GM10266 (cell line): ENCODE data around the gene PPDPF.
A peak's percentile ranks its signal among the peaks of the same experiment; 100 is the strongest.

Source experiments
- DNase-seq: peaks from one replicate; pipeline ENCODE4 v3.0.0; 2012; ENCODE audit errors: extremely low spot score
- CTCF ChIP-seq: IDR thresholded peaks from 2 replicates; pipeline ENCODE4 v1.5.1; 2012; ENCODE audit warnings: mild to moderate bottlenecking, low read depth; ENCODE audit not compliant: control insufficient read depth, insufficient read depth; ENCODE audit errors: missing control alignments

Gene PPDPF

GRCh38 chr20:63494084-63494419 is 26.5 kb upstream of the PPDPF start:
- TF ChIP-seq CTCF = no peak
- DNase-seq = no peak

- DNase-seq = no peak
- no peak for TF ChIP-seq CTCF
Observed at GRCh38 chr20:63494420-63495166, 26.0 kb upstream of the PPDPF start.

GRCh38 chr20:63495167-63495720 is 25.3 kb upstream of the PPDPF start:
- no peak for TF ChIP-seq CTCF

GRCh38 chr20:63495741-63496595 is 24.6 kb upstream of the PPDPF start:
- peak; percentile 95 for TF ChIP-seq CTCF
- DNase-seq = peak; percentile 92

More at GRCh38 chr20:63495167-63495720, 25.3 kb upstream of the PPDPF start:
- no peak for DNase-seq

GRCh38 chr20:63496596-63497120 is 23.9 kb upstream of the PPDPF start:
- no peak for DNase-seq
- no peak for TF ChIP-seq CTCF

- TF ChIP-seq CTCF = no peak
- no peak for DNase-seq
Observed at GRCh38 chr20:63497138-63497945, 23.2 kb upstream of the PPDPF start.
